IPS-18c (cell line): Measurements from ENCODE around the gene DACH2.

Experiments used
- H3K4me3 ChIP-seq: 2 replicates; pipeline ENCODE4 v1.7.0; 2013; ENCODE audit warnings: low read depth, mild to moderate bottlenecking, low read length, moderate library complexity; ENCODE audit not compliant: insufficient read depth
- H3K9me3 ChIP-seq: one replicate; pipeline ENCODE4 v1.6.1; 2013; ENCODE audit warnings: mild to moderate bottlenecking, low read length, moderate library complexity; ENCODE audit not compliant: control insufficient read depth, insufficient read depth

DACH2 gene

DNA sequence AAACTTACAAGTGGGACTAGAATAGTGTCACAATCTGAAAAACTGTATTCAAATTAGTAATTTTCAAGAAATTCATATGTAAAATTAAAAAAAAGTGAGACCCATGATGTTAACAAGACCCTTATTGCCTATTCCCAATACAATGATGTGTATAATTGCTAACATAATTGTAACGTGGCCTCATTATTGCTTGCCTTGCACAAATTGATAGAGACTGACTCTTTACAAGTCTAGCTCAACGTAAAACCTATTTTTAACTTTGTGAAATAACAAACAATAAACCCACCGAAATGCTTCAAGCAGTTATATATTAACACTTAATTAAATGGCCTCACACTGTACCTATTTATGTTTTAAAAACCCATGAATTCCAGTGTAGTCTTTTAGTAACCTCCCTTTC is 312.5 kb downstream of the DACH2 start:
- no peak overlapping the region for H3K4me3 ChIP-seq

GRCh38 chrX:86504297-86504696 is 356.0 kb downstream of the DACH2 start:
- H3K9me3 ChIP-seq: no peaks in the 10 kb centered on the region
- H3K4me3 ChIP-seq: no peak overlapping the region

More for the DNA sequence above, 312.5 kb downstream of the DACH2 start:
- no peaks in the 10 kb centered on the region for H3K9me3 ChIP-seq

DNA sequence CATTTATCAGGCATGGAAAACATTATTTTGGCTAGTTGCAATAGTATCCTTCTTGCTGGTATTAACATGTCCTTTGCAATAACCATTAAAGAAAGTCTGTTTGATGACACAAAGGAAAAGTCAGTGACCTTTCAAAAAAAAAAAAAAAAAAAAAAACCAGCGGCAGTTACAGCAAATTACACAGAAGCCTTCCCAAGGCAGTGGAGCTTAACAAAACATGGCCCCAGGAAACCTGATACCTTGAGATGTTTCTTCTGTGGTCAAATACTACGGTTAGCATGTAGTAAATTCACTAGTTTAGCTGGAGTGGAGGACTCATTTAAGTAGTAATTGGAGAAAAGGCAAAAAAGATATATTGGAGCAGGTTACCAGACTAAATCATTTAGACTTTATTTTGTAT is 359.1 kb downstream of the DACH2 start:
- H3K4me3 ChIP-seq: no peak overlapping the region
- no peaks in the 10 kb centered on the region for H3K9me3 ChIP-seq

GRCh38 chrX:86579777-86580176 is 431.5 kb downstream of the DACH2 start:
- H3K9me3 ChIP-seq: no peaks in the 10 kb centered on the region
- no peak overlapping the region for H3K4me3 ChIP-seq

DNA sequence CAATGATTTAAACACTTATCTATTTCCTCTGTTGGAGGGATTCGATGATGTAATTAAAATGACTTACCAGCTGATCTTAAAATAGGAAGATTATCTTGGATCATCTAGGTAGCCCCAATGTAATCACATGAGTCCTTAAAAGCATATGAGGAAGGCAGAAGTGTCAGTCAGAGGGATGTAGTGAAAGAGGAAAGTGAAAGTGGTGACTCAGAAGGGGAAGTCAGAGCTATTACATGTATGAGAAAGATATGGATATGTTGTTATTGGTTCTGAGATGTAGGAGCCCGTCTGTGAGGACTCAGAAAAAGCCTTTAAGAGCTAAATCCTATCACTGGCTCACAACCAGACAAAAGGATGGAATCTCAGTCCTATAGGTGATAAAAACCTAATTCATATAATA is 456.4 kb downstream of the DACH2 start:
- Histone ChIP-seq H3K4me3 (no peak overlapping the region), H3K9me3 (no peaks in the 10 kb centered on the region)

DNA sequence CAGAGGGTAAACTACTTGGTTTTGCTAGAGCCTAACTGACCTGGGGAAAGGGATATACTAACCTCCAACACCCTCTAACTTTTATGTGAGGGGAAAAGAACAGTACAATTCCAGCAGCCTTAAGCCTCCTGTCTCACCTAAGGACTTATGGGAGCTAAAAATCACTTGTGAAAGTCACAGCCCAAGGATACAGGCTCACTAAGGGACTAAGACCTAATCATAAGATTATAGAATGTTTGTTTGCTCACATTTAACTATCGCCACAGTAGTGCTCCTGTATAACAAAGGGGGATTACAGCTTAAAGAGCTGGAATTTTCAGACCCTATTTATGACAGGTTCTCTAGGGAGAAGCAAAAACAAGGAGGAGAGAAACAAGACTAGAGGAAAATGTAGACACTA is 548.7 kb downstream of the DACH2 start:
- Histone ChIP-seq H3K4me3 (no peak overlapping the region), H3K9me3 (peaks cover 2% of the 10 kb centered on the region)

DNA sequence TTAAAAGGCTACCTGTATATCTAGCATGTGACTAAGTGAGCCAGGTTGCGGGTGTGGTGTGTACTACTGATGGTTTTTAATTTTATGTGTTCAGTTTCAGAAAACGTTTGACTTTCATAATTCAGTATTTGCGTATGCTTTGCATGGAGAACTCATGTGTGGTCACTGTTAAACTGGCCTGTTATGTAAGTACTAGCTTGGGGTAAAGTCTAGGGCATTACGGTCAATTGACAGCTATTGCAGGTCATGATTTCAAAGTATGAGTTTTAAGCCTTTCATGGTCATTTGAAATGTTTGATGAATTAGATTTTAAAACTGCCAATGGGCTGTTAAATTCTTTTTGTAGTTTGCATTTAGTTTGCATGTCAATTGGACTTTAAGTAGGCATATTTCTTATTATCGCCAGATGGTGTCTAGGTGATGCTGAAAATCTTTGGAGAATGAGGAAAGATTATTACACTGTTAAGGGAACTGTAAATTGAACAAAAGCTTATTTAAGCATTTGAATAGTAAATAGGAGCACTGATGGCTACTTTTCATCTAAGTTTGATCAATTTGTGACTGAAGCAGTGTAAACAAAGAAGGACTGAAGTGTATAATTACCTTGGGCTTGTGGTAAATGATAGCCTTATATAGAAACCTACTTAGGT is 563.4 kb downstream of the DACH2 start:
- Histone ChIP-seq H3K9me3 (no peaks in the 10 kb centered on the region), H3K4me3 (no peak overlapping the region)

GRCh38 chrX:86714441-86714840 is 566.2 kb downstream of the DACH2 start:
- no peaks in the 10 kb centered on the region for H3K9me3 ChIP-seq
- H3K4me3 ChIP-seq: no peak overlapping the region

DNA sequence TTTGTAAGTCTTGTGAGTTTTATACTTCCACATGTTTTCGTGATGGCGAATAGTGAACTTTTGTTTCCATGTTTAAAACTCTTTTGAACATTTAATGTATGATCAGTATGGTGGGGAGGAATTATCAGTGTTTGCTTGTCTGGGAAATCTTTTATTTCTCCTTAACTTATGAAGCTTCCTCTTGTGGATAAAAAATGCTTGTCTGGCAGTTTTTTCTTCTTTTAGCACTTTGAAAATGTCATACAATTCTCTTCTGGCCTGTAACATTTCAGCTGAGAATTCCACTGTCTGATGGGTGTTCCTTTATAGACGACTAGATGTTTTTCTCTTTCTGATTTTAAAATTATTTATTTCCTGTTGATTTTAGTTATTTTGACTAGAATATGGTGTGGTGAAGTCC is 576.0 kb downstream of the DACH2 start:
- H3K9me3 ChIP-seq: peaks cover 5% of the 10 kb centered on the region
- no peak overlapping the region for H3K4me3 ChIP-seq

DNA sequence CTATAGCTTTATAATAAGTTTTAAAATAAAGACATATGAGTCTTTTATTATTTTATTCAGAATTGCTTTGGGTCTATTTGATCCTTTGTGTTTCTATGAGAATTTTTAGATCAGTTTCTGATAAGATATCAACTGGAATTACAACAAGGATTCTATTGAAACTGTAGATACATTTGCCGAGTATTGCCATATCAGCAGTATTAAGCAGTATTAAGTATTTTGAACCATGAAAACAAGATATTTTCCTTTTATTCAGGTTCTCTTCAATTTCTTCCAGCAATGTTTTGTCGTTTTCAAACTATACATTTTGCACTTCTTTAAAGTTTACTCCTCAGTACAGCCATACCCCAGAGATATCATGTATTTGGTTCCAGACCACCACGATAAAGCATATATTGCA is 598.8 kb downstream of the DACH2 start:
- no peak overlapping the region for H3K4me3 ChIP-seq
- no peaks in the 10 kb centered on the region for H3K9me3 ChIP-seq

- H3K9me3 ChIP-seq: peaks cover 4% of the 10 kb centered on the region
- H3K4me3 ChIP-seq: no peak overlapping the region
Observed at GRCh38 chrX:86805241-86805640, 657.0 kb downstream of the DACH2 start.

- Histone ChIP-seq H3K4me3 (no peak overlapping the region), H3K9me3 (peaks cover 4% of the 10 kb centered on the region)
Observed at GRCh38 chrX:86806786-86807185, 658.5 kb downstream of the DACH2 start.

DNA sequence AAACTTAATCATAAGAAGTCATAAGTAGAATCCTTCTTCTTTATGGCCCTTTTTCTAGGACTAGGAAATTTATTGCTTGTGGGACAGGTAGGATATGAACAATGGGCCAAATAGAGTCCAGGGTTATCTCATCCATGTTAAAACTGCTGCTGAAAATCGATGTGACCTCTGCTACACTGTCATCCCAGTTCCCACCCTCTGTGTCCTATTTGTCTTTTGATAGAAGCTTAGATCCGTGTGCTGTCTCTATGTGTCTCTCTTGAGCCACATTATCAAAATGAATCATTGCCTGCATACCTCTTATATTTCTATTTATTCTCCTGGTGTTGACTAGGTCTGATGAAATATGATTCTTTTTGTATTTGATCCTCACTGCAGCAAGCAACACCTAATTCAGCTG is 661.4 kb downstream of the DACH2 start:
- H3K9me3 ChIP-seq: peaks cover 4% of the 10 kb centered on the region
- H3K4me3 ChIP-seq: no peak overlapping the region

DNA sequence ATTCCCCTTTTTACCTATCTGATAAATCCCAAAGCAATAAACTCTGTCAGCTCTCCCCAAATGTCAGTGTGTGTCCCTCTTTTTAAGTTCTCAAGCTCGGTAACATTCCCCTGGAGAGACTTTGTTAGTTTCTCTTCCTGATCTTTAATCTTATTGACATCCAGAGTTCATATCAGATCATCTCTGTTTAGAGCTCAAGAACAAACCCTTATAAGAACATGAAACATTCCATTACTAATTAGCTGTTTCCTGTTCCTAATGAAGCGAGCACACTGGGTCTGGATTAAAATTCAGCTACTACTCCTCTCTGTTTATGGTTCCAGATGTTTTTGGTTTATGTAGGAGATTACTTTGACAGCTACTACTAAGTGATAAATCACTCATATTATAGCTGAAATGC is 681.5 kb downstream of the DACH2 start:
- Histone ChIP-seq H3K4me3 (no peak overlapping the region), H3K9me3 (no peaks in the 10 kb centered on the region)

- H3K9me3 ChIP-seq: no peaks in the 10 kb centered on the region
Observed at GRCh38 chrX:86830685-86831084, 682.4 kb downstream of the DACH2 start.

GRCh38 chrX:86845101-86845500 is 696.9 kb downstream of the DACH2 start:
- no peaks in the 10 kb centered on the region for H3K9me3 ChIP-seq

More at GRCh38 chrX:86830685-86831084, 682.4 kb downstream of the DACH2 start:
- H3K4me3 ChIP-seq: no peak overlapping the region

More at GRCh38 chrX:86845101-86845500, 696.9 kb downstream of the DACH2 start:
- no peak overlapping the region for H3K4me3 ChIP-seq
